ENCODE measurements around the gene MAP4K5. TPM values are rescaled to one million over a fixed set of nuclear protein-coding genes. Genes with fewer than 3 reads are reported as not detected.

The MAP4K5 gene
- total RNA-seq, 1 donor = 109 TPM

- DNase-seq (ENCODE audit: low read depth) = no peak
- H3K4me3 ChIP-seq (ENCODE audit: low read depth, low read length) = no peak overlapping the region
- TF ChIP-seq CTCF (IDR thresholded peaks at IDR 0.05; ENCODE audit: insufficient read depth, low read depth, low read length) = no peak
Measured at GRCh38 chr14:50380455-50380854, 151.9 kb downstream of the MAP4K5 start.

- no peak overlapping the region for H3K4me3 ChIP-seq (ENCODE audit: low read depth, low read length)
- DNase-seq (ENCODE audit: low read depth) = no peak
- no peak for TF ChIP-seq CTCF (IDR thresholded peaks at IDR 0.05; ENCODE audit: insufficient read depth, low read depth, low read length)
Measured at GRCh38 chr14:50379563-50379962, 152.8 kb downstream of the MAP4K5 start.

GRCh38 chr14:50377550-50378085, 154.8 kb downstream of the MAP4K5 start:
- TF ChIP-seq CTCF (IDR thresholded peaks at IDR 0.05; ENCODE audit: insufficient read depth, low read depth, low read length) = no peak

GRCh38 chr14:50375760-50376159, 156.6 kb downstream of the MAP4K5 start:
- no peak overlapping the region for H3K4me3 ChIP-seq (ENCODE audit: low read depth, low read length)
- no peak for DNase-seq (ENCODE audit: low read depth)
- TF ChIP-seq CTCF (IDR thresholded peaks at IDR 0.05; ENCODE audit: insufficient read depth, low read depth, low read length) = no peak

More at GRCh38 chr14:50377550-50378085, 154.8 kb downstream of the MAP4K5 start:
- DNase-seq (ENCODE audit: low read depth) = no peak
- no peak overlapping the region for H3K4me3 ChIP-seq (ENCODE audit: low read depth, low read length)

GRCh38 chr14:50373959-50374358, 158.4 kb downstream of the MAP4K5 start:
- H3K4me3 ChIP-seq (ENCODE audit: low read depth, low read length) = no peak overlapping the region
- DNase-seq (ENCODE audit: low read depth) = no peak
- no peak for TF ChIP-seq CTCF (IDR thresholded peaks at IDR 0.05; ENCODE audit: insufficient read depth, low read depth, low read length)

- no peak overlapping the region for H3K4me3 ChIP-seq (ENCODE audit: low read depth, low read length)
- no peak for TF ChIP-seq CTCF (IDR thresholded peaks at IDR 0.05; ENCODE audit: insufficient read depth, low read depth, low read length)
- no peak for DNase-seq (ENCODE audit: low read depth)
Measured at GRCh38 chr14:50371546-50371945, 160.8 kb downstream of the MAP4K5 start.

Small RNA genes within 50 kb of the gene (small RNA-seq; reads per million reads assigned to genes)
- gene RF00019 (not detected), gene SNRPGP1 (not detected)

Other genes starting within 250 kb of the MAP4K5 start
- 3.5 and 4.3 TPM in 2 replicates for gene L2HGDH, start 220.3 kb downstream of the MAP4K5 start, total RNA-seq
- 3.5 and 5.2 TPM in 2 replicates for gene DMAC2L, start 220.2 kb downstream of the MAP4K5 start, total RNA-seq
- 8.7 and 12.1 TPM in 2 replicates for gene CDKL1, start 135.7 kb downstream of the MAP4K5 start, total RNA-seq
- gene ATL1, start 27.6 kb upstream of the MAP4K5 start, total RNA-seq = 2.6 and 6.9 TPM in 2 replicates
- gene SAV1, start 135.7 kb upstream of the MAP4K5 start, total RNA-seq = 33.8 and 53.5 TPM in 2 replicates